K562 (cell line): Measurements from ENCODE around the gene ARID3B. TPM values are rescaled to one million over a fixed set of nuclear protein-coding genes. Genes with fewer than 3 reads are reported as not detected.
A peak's percentile ranks its signal among the peaks of the same experiment; 100 is the strongest.

Experiments
- EWSR1 ChIP-seq: fragments of 450-650 bp; IDR thresholded peaks from 2 replicates; pipeline ENCODE4 v1.6.1; 2018; ENCODE audit warnings: borderline replicate concordance, mild to moderate bottlenecking, low read depth, moderate library complexity; ENCODE audit not compliant: partially characterized antibody
- HES1 ChIP-seq: fragments of 450-650 bp; IDR thresholded peaks from 2 replicates; pipeline ENCODE4 v1.6.1; 2016; ENCODE audit warnings: low read depth, mild to moderate bottlenecking, moderate library complexity
- HMG20A ChIP-seq: fragments of 450-650 bp; formaldehyde crosslinking; conservative IDR thresholded peaks from 2 replicates; pipeline ENCODE4 v1.4.0; 2020; ENCODE audit warnings: mild to moderate bottlenecking, mixed read lengths
- HNRNPL ChIP-seq: fragments of 200-400 bp; formaldehyde crosslinking; IDR thresholded peaks from 2 replicates; pipeline ENCODE4 v1.6.1; 2017; ENCODE audit warnings: low read depth, mild to moderate bottlenecking, low read length
- HSF4 ChIP-seq: fragments of 250-450 bp; sonication (Bioruptor Pico); IDR thresholded peaks from 2 replicates; pipeline ENCODE4 v2.1.2; 2022; ENCODE audit warnings: mild to moderate bottlenecking, moderate library complexity, borderline replicate concordance
- LARP7 ChIP-seq: fragments of 450-650 bp; IDR thresholded peaks from 2 replicates; pipeline ENCODE4 v1.6.1; 2016
- MLLT1 ChIP-seq, 2 experiments: fragments of 450-650 bp; IDR thresholded peaks; 2 replicates each; pipeline ENCODE4 v1.6.1; 2016
- NFYB ChIP-seq: IDR thresholded peaks from 2 replicates; pipeline ENCODE4 v1.6.1; 2011; ENCODE audit warnings: mild to moderate bottlenecking, moderate library complexity; ENCODE audit not compliant: insufficient read length; ENCODE audit errors: extremely low read depth
- NONO ChIP-seq, 2 experiments: fragments of 200-400 bp in 1 of 2; fragments of 450-650 bp in 1 of 2; formaldehyde crosslinking in 1 of 2; IDR thresholded peaks; 2 replicates each; pipeline ENCODE4 v1.6.1; 2017; ENCODE audit warnings: low read depth in 2 of 2, mild to moderate bottlenecking in 2 of 2, moderate library complexity in 2 of 2, low read length in 1 of 2
- NR4A1 ChIP-seq, 2 experiments: fragments of 250-450 bp in 1 of 2; fragments of 450-650 bp in 1 of 2; sonication (Bioruptor Pico) in 1 of 2; IDR thresholded peaks; 2 replicates each; pipeline versions ENCODE4 v1.4.0 to v1.6.1; 2016 to 2020; ENCODE audit warnings: mild to moderate bottlenecking in 2 of 2, missing compliant biosample characterization in 1 of 2, missing genetic modification characterization in 1 of 2, moderate library complexity in 1 of 2
- RUNX1 ChIP-seq: sonication (generic); IDR thresholded peaks from 2 replicates; pipeline ENCODE4 v1.6.1; 2016; ENCODE audit warnings: antibody characterized with exemption, low read depth
- SP2 ChIP-seq: IDR thresholded peaks from 2 replicates; pipeline ENCODE4 v1.6.1; 2011; ENCODE audit warnings: mild to moderate bottlenecking, low read depth, low read length, moderate library complexity; ENCODE audit not compliant: poor library complexity, severe bottlenecking; ENCODE audit errors: extremely low read depth
- STAT5A ChIP-seq: IDR thresholded peaks from 2 replicates; pipeline ENCODE4 v1.6.1; 2012; ENCODE audit warnings: low read length, inconsistent platforms, borderline replicate concordance
- TAL1 ChIP-seq: fragments of 450-650 bp; IDR thresholded peaks from 2 replicates; pipeline ENCODE4 v1.6.1; 2016; ENCODE audit warnings: mild to moderate bottlenecking
- TBL1XR1 ChIP-seq, 2 experiments: IDR thresholded peaks; 2 replicates each; pipeline ENCODE4 v1.6.1; 2012; ENCODE audit warnings: improper control_type of control experiment in 2 of 2, low read length in 2 of 2, mild to moderate bottlenecking in 1 of 2
- ZBTB17 ChIP-seq: fragments of 450-650 bp; formaldehyde crosslinking; IDR thresholded peaks from 2 replicates; pipeline ENCODE4 v1.4.0; 2020; ENCODE audit warnings: mild to moderate bottlenecking
- ZC3H11A ChIP-seq: IDR thresholded peaks from 2 replicates; pipeline ENCODE4 v1.6.1; 2012; ENCODE audit warnings: low read depth, low read length, improper control_type of control experiment
- ZFX ChIP-seq: sonication (generic); formaldehyde crosslinking; IDR thresholded peaks from 2 replicates; pipeline ENCODE4 v1.8.0; 2022; ENCODE audit warnings: mild to moderate bottlenecking, missing genetic modification reagents, moderate library complexity
- ZNF507 ChIP-seq: conservative IDR thresholded peaks from 2 replicates; pipeline ENCODE4 v1.6.1; 2017; ENCODE audit warnings: missing genetic modification characterization, missing compliant biosample characterization
- polyA plus RNA-seq, 8 experiments: library from polyadenylated mRNA; depleted of rRNA in 4 of 8; stranded (reverse) in 5 of 8; unstranded in 3 of 8; fragments of >200 nt; fragmentation: Nextera tagmentation in 2 of 8; fragmentation: Illumina TruSeq in 1 of 8; extraction: Ambion mirVana in 2 of 8; extraction: Trizol in 1 of 8; gene quantifications; 2 replicates each; pipeline versions ENCODE4 v1.2.1 to v1.2.3, GENCODE V29; 2011 to 2014; ENCODE audit warnings: inconsistent platforms in 1 of 8, missing spikeins in 1 of 8
- total RNA-seq, 7 experiments: library from RNA; depleted of rRNA in 6 of 7; stranded (reverse); fragments of >200 nt in 6 of 7; fragmentation: Illumina TruSeq in 2 of 7; extraction: Trizol in 2 of 7; gene quantifications; 2 replicates each; pipeline versions ENCODE4 v1.2.1 to v1.2.3, GENCODE V29; 2011 to 2021; ENCODE audit warnings: low replicate concordance in 1 of 7
- TF ChIP-seq, protein P1 (sequence below): IDR thresholded peaks from 2 replicates; pipeline ENCODE4 v1.6.1; 2014; ENCODE audit warnings: antibody characterized with exemption
- TF ChIP-seq, protein P2 (sequence below): fragments of 250-450 bp; sonication (Bioruptor Pico); IDR thresholded peaks from 2 replicates; pipeline ENCODE4 v1.5.0; 2021
- TF ChIP-seq, protein P3 (sequence below): fragments of 200-800 bp; sonication (Bioruptor generic); IDR thresholded peaks from 2 replicates; pipeline ENCODE4 v1.6.1; 2017; ENCODE audit warnings: missing genetic modification characterization, missing compliant biosample characterization

The ARID3B gene
- total and polyA plus RNA-seq, 9 of the 15 experiments (the other 6 are each of a cell fraction or from before 2014, with no cell fraction given), result 0.32 to 15.1 (median 7.1) TPM

GRCh38 chr15:74545776-74546656, 5.0 kb downstream of the ARID3B start (continued):
- TF ChIP-seq MLLT1 (IDR thresholded peaks at IDR 0.05), result peak; percentile 24 to 97; a peak in 2 of 4 replicates
- TF ChIP-seq HES1, result peak; percentile 100
- TF ChIP-seq HNRNPL, result no peak
- no peak for TF ChIP-seq HSF4
- no peak for TF ChIP-seq SP2
- TF ChIP-seq, protein P1, sequence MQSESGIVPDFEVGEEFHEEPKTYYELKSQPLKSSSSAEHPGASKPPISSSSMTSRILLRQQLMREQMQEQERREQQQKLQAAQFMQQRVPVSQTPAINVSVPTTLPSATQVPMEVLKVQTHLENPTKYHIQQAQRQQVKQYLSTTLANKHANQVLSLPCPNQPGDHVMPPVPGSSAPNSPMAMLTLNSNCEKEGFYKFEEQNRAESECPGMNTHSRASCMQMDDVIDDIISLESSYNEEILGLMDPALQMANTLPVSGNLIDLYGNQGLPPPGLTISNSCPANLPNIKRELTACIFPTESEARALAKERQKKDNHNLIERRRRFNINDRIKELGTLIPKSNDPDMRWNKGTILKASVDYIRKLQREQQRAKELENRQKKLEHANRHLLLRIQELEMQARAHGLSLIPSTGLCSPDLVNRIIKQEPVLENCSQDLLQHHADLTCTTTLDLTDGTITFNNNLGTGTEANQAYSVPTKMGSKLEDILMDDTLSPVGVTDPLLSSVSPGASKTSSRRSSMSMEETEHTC, result no peak; the same call in 1 of the 2 replicates
- peak; percentile 48; the same call in 1 of the 2 replicates for TF ChIP-seq ZFX (CRISPR knock-in tag)
- TF ChIP-seq HMG20A (CRISPR knock-in tag), result no peak
- no peak for TF ChIP-seq LARP7
- TF ChIP-seq STAT5A, result peak; percentile 93
- TF ChIP-seq ZC3H11A, result no peak; the same call in 1 of the 2 replicates
- TF ChIP-seq, protein P2, sequence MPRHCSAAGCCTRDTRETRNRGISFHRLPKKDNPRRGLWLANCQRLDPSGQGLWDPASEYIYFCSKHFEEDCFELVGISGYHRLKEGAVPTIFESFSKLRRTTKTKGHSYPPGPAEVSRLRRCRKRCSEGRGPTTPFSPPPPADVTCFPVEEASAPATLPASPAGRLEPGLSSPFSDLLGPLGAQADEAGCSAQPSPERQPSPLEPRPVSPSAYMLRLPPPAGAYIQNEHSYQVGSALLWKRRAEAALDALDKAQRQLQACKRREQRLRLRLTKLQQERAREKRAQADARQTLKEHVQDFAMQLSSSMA (CRISPR knock-in tag), result no peak
- TF ChIP-seq ZBTB17 (CRISPR knock-in tag), result no peak; the same call in 1 of the 2 replicates
- peak; percentile 91 for TF ChIP-seq TAL1
- no peak for TF ChIP-seq NR4A1 (CRISPR knock-in tag; IDR thresholded peaks at IDR 0.05)
- TF ChIP-seq NR4A1 (tag; IDR thresholded peaks at IDR 0.05), result peak; percentile 87
- TF ChIP-seq NFYB, result no peak
- TF ChIP-seq, protein P3, sequence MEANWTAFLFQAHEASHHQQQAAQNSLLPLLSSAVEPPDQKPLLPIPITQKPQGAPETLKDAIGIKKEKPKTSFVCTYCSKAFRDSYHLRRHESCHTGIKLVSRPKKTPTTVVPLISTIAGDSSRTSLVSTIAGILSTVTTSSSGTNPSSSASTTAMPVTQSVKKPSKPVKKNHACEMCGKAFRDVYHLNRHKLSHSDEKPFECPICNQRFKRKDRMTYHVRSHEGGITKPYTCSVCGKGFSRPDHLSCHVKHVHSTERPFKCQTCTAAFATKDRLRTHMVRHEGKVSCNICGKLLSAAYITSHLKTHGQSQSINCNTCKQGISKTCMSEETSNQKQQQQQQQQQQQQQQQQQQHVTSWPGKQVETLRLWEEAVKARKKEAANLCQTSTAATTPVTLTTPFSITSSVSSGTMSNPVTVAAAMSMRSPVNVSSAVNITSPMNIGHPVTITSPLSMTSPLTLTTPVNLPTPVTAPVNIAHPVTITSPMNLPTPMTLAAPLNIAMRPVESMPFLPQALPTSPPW (CRISPR knock-in tag), result peak; percentile 95
- no peak for TF ChIP-seq EWSR1
- peak; percentile 97 to 100; a peak in 3 of 4 replicates for TF ChIP-seq TBL1XR1 (IDR thresholded peaks at IDR 0.05; ENCODE audit: low read length in 2 of 2)
- no peak for TF ChIP-seq ZNF507 (tag)
- peak; percentile 97 for TF ChIP-seq RUNX1
- peak in 1 of 2 experiments; percentile 96; a peak in 2 of 4 replicates for TF ChIP-seq NONO (IDR thresholded peaks at IDR 0.05; ENCODE audit: low read depth in 2 of 2, low read length in 1 of 2)
